ENCODE measurements around the gene SMARCD2. TPM values are rescaled to one million over a fixed set of nuclear protein-coding genes. Genes with fewer than 3 reads are reported as not detected.
A peak's percentile ranks its signal among the peaks of the same experiment; 100 is the strongest.
"Not testable (repeated sequence)": the region's sequence is repeated elsewhere in the genome, so short reads cannot be mapped to it uniquely, and the experiment has no call there.

SMARCD2 gene
- total and polyA plus RNA-seq, 4 donors = 64.9 to 109 (median 75.0) TPM

- not testable (repeated sequence) for H3K27ac ChIP-seq (ENCODE audit: low read depth in 1 of 2, low read length in 1 of 2); DNase-seq; H3K36me3 ChIP-seq (ENCODE audit: control insufficient read depth in 4 of 4, insufficient read depth in 4 of 4, low read length in 4 of 4); H3K9ac ChIP-seq (ENCODE audit: insufficient read depth in 1 of 2, low read length in 2 of 2); H3K27me3 ChIP-seq (ENCODE audit: control insufficient read depth in 3 of 3, insufficient read depth in 3 of 3, low read length in 2 of 3); H3K9me3 ChIP-seq (ENCODE audit: control insufficient read depth in 4 of 4, insufficient read depth in 3 of 4, low read length in 3 of 4); H3K4me3 ChIP-seq; ATAC-seq (ENCODE audit: insufficient read depth, low FRiP score); H3K4me1 ChIP-seq (ENCODE audit: control insufficient read depth in 5 of 5, insufficient read depth in 5 of 5, low read length in 5 of 5)
- WGBS, 2 donors = 85 to 94% methylated on average over 7 of the region's 7 CpGs
Measured at GRCh38 chr17:63873577-63873976, 31.1 kb upstream of the SMARCD2 start, which contains the start of gene CSH2. Gene CSH2 (minus strand): TSS chr17:63873677. CDS start chr17:63873614, 63 bp downstream.

GRCh38 chr17:63871646-63872365 is 29.3 kb upstream of the SMARCD2 start:
- WGBS, 2 donors = 95 to 96% methylated on average over 11 to 14 of the region's 15 CpGs
- not testable (repeated sequence) for H3K9me3 ChIP-seq (ENCODE audit: control insufficient read depth in 4 of 4, insufficient read depth in 3 of 4, low read length in 3 of 4); H3K27me3 ChIP-seq (ENCODE audit: control insufficient read depth in 3 of 3, insufficient read depth in 3 of 3, low read length in 2 of 3); H3K4me3 ChIP-seq; DNase-seq; H3K27ac ChIP-seq (ENCODE audit: low read depth in 1 of 2, low read length in 1 of 2); H3K36me3 ChIP-seq (ENCODE audit: control insufficient read depth in 4 of 4, insufficient read depth in 4 of 4, low read length in 4 of 4); H3K9ac ChIP-seq (ENCODE audit: insufficient read depth in 1 of 2, low read length in 2 of 2); H3K4me1 ChIP-seq (ENCODE audit: control insufficient read depth in 5 of 5, insufficient read depth in 5 of 5, low read length in 5 of 5); ATAC-seq (ENCODE audit: insufficient read depth, low FRiP score)

- not testable (repeated sequence) for ATAC-seq (ENCODE audit: insufficient read depth, low FRiP score); H3K9ac ChIP-seq (ENCODE audit: insufficient read depth in 1 of 2, low read length in 2 of 2)
- WGBS, 2 donors = 84 to 89% methylated on average over 4 of the region's 4 CpGs
Measured at GRCh38 chr17:63870292-63870665, 27.8 kb upstream of the SMARCD2 start.

GRCh38 chr17:63869491-63870291 is 27.2 kb upstream of the SMARCD2 start:
- H3K36me3 ChIP-seq (ENCODE audit: control insufficient read depth in 4 of 4, insufficient read depth in 4 of 4, low read length in 4 of 4); ATAC-seq (ENCODE audit: insufficient read depth, low FRiP score); H3K9me3 ChIP-seq (ENCODE audit: control insufficient read depth in 4 of 4, insufficient read depth in 3 of 4, low read length in 3 of 4); H3K9ac ChIP-seq (ENCODE audit: insufficient read depth in 1 of 2, low read length in 2 of 2); H3K4me1 ChIP-seq (ENCODE audit: control insufficient read depth in 5 of 5, insufficient read depth in 5 of 5, low read length in 5 of 5); H3K27ac ChIP-seq (ENCODE audit: low read depth in 1 of 2, low read length in 1 of 2); H3K27me3 ChIP-seq (ENCODE audit: control insufficient read depth in 3 of 3, insufficient read depth in 3 of 3, low read length in 2 of 3); H3K4me3 ChIP-seq: not testable (repeated sequence)
- DNase-seq = peak in 1 of 3 donors; percentile 22
- whole genome bisulfite sequencing, 2 donors = 51 to 69% methylated on average over 9 of the region's 9 CpGs

More at GRCh38 chr17:63870292-63870665, 27.8 kb upstream of the SMARCD2 start:
- not testable (repeated sequence) for DNase-seq; H3K4me1 ChIP-seq (ENCODE audit: control insufficient read depth in 5 of 5, insufficient read depth in 5 of 5, low read length in 5 of 5); H3K4me3 ChIP-seq; H3K27me3 ChIP-seq (ENCODE audit: control insufficient read depth in 3 of 3, insufficient read depth in 3 of 3, low read length in 2 of 3); H3K27ac ChIP-seq (ENCODE audit: low read depth in 1 of 2, low read length in 1 of 2); H3K36me3 ChIP-seq (ENCODE audit: control insufficient read depth in 4 of 4, insufficient read depth in 4 of 4, low read length in 4 of 4); H3K9me3 ChIP-seq (ENCODE audit: control insufficient read depth in 4 of 4, insufficient read depth in 3 of 4, low read length in 3 of 4)

- H3K4me1 ChIP-seq (ENCODE audit: control insufficient read depth in 5 of 5, insufficient read depth in 5 of 5, low read length in 5 of 5); H3K27me3 ChIP-seq (ENCODE audit: control insufficient read depth in 3 of 3, insufficient read depth in 3 of 3, low read length in 2 of 3); ATAC-seq (ENCODE audit: insufficient read depth, low FRiP score); H3K27ac ChIP-seq (ENCODE audit: low read depth in 1 of 2, low read length in 1 of 2); H3K9me3 ChIP-seq (ENCODE audit: control insufficient read depth in 4 of 4, insufficient read depth in 3 of 4, low read length in 3 of 4); H3K36me3 ChIP-seq (ENCODE audit: control insufficient read depth in 4 of 4, insufficient read depth in 4 of 4, low read length in 4 of 4); H3K4me3 ChIP-seq; DNase-seq; H3K9ac ChIP-seq (ENCODE audit: insufficient read depth in 1 of 2, low read length in 2 of 2): not testable (repeated sequence)
- 77 to 79% methylated on average over 7 of the region's 7 CpGs for WGBS, 2 donors
Measured at GRCh38 chr17:63866625-63867024, 24.1 kb upstream of the SMARCD2 start.
